ENCODE measurements around the gene BNC1.

BNC1 gene, protein sequence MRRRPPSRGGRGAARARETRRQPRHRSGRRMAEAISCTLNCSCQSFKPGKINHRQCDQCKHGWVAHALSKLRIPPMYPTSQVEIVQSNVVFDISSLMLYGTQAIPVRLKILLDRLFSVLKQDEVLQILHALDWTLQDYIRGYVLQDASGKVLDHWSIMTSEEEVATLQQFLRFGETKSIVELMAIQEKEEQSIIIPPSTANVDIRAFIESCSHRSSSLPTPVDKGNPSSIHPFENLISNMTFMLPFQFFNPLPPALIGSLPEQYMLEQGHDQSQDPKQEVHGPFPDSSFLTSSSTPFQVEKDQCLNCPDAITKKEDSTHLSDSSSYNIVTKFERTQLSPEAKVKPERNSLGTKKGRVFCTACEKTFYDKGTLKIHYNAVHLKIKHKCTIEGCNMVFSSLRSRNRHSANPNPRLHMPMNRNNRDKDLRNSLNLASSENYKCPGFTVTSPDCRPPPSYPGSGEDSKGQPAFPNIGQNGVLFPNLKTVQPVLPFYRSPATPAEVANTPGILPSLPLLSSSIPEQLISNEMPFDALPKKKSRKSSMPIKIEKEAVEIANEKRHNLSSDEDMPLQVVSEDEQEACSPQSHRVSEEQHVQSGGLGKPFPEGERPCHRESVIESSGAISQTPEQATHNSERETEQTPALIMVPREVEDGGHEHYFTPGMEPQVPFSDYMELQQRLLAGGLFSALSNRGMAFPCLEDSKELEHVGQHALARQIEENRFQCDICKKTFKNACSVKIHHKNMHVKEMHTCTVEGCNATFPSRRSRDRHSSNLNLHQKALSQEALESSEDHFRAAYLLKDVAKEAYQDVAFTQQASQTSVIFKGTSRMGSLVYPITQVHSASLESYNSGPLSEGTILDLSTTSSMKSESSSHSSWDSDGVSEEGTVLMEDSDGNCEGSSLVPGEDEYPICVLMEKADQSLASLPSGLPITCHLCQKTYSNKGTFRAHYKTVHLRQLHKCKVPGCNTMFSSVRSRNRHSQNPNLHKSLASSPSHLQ

DNA sequence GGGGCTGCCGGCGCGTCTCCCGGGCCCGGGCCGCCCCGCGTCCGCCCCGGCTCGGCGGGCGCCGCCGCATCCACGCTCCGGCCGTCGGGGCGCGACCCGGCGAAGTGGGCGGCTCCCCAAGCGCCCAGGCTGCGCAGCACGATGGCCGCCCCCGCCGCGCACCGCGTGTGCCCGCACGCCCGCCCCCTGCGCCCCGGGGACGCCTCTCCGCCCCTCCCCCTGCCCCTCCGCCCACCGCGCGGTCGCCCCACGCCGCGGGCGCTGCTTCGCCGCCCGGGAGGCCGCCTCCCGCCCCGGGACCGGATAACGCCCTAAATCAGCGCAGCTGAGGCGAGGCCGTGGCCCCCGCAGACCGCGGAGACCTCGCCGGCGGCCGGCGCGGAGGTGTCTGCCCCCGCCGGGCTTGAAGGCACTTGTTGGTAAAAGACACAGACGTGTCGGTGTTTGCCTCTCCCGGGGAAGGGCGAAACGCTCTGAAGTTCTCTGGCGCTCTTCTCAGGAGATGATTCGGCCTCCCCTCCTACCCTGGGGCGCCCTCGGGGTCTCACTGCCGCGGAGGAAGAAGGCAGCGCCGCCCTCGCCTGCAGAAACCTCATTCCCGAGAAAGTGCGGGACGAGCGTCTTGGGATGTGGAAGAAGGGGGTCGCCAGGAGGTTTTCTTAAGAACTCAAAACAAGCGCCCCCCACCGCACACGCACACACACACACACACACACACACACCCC is at the start of gene BNC1:
Gene BNC1 (minus strand): TSS at position 106 of the 725 bp plus-strand sequence. CDS start 36 bp downstream, at position 70.
- DNase-seq, result no peak
- Histone ChIP-seq H3K27ac (no peak within 1 kb of the TSS), H3K9me3 (ENCODE audit: severe bottlenecking) (no peaks in the 10 kb centered on the region), H3K4me3 (ENCODE audit: low read depth, low read length) (peak within 1 kb of the TSS; percentile 65), H3K36me3 (no peaks in the 10 kb centered on the region), H3K27me3 (ENCODE audit: insufficient read depth, low read depth, severe bottlenecking) (peaks cover 48% of the 10 kb centered on the region)
- TF ChIP-seq CTCF (IDR thresholded peaks at IDR 0.05; ENCODE audit: low read depth, low read length), result no peak

DNA sequence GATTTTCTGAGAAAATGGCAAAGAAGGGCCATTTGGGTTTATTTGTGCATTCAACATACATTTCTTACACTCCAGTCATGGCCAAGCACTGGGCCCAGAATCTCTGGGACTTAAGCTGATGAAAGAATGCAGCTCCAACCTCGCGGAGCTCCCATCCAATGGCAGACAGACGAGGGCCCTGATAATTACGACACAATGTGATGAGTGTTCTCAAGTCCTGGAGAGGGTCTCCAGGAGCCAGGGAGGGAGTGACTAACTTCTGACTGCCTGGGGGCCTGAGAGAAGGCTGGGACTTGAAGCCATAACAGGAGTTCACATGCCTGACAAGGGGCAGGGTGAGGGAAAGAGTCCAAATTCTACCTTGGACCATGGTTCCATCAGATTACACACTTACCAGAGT is 42.6 kb upstream of the BNC1 start:
- TF ChIP-seq CTCF (IDR thresholded peaks at IDR 0.05; ENCODE audit: low read depth, low read length), result no peak
- Histone ChIP-seq H3K27me3 (ENCODE audit: insufficient read depth, low read depth, severe bottlenecking) (no peaks in the 10 kb centered on the region), H3K27ac (no peak overlapping the region), H3K4me3 (ENCODE audit: low read depth, low read length) (no peak overlapping the region), H3K9me3 (ENCODE audit: severe bottlenecking) (no peaks in the 10 kb centered on the region), H3K36me3 (no peaks in the 10 kb centered on the region)
- DNase-seq, result no peak

DNA sequence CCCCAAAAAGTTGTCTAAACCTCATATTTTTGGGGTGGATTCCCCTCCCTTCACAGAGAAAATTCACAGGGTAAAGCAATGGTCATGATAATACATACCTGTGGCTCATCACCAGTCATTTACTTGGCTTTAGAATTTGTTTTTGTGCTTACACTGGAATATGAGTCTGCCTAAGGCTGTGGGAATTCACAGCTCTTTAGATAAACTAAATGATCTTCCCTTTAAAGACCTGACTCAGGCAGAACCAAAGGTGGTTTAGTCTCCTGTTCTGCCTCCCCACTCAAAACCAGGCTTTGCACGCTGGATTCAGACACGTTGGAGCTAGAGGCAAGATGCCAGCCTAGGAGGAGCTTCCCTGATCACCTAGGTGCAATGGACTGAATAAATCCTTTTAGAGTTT is 40.3 kb upstream of the BNC1 start:
- no peak overlapping the region; the same call in 1 of the 2 replicates for H3K27ac ChIP-seq
- TF ChIP-seq CTCF (IDR thresholded peaks at IDR 0.05; ENCODE audit: low read depth, low read length), result no peak
- peak; percentile 67 for DNase-seq
- no peaks in the 10 kb centered on the region for H3K36me3 ChIP-seq
- no peaks in the 10 kb centered on the region for H3K9me3 ChIP-seq (ENCODE audit: severe bottlenecking)
- H3K4me3 ChIP-seq (ENCODE audit: low read depth, low read length), result no peak overlapping the region
- H3K27me3 ChIP-seq (ENCODE audit: insufficient read depth, low read depth, severe bottlenecking), result no peaks in the 10 kb centered on the region

GRCh38 chr15:83323296-83323711 is 38.8 kb upstream of the BNC1 start:
- Histone ChIP-seq H3K4me3 (ENCODE audit: low read depth, low read length) (no peak overlapping the region), H3K9me3 (ENCODE audit: severe bottlenecking) (no peaks in the 10 kb centered on the region), H3K27ac (no peak overlapping the region), H3K27me3 (ENCODE audit: insufficient read depth, low read depth, severe bottlenecking) (no peaks in the 10 kb centered on the region), H3K36me3 (no peaks in the 10 kb centered on the region)
- DNase-seq, result no peak
- no peak for TF ChIP-seq CTCF (IDR thresholded peaks at IDR 0.05; ENCODE audit: low read depth, low read length)

DNA sequence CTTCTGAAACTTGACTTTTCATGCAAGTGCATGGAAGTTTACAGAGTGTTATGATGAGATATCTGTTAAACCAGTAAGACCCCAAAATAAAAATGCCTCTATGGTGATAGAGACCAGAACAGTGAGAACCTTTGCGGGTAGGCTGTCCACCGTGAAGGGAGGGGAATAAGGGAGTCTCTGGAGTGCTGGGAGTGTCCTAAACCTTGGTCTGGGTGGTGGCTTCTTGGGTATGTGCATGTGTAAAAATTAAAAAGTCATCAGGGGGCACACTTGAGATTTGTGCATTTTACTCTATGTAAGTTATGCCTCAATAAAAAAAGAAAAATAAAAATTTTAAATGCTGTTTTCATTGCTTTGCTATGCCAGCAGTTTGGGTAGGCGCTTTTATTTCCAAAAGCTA is 38.2 kb upstream of the BNC1 start:
- Histone ChIP-seq H3K27me3 (ENCODE audit: insufficient read depth, low read depth, severe bottlenecking) (no peaks in the 10 kb centered on the region), H3K36me3 (no peaks in the 10 kb centered on the region), H3K27ac (no peak overlapping the region), H3K4me3 (ENCODE audit: low read depth, low read length) (no peak overlapping the region), H3K9me3 (ENCODE audit: severe bottlenecking) (no peaks in the 10 kb centered on the region)
- DNase-seq, result no peak
- TF ChIP-seq CTCF (IDR thresholded peaks at IDR 0.05; ENCODE audit: low read depth, low read length), result no peak

Data from WERI-Rb-1 (cell line).